Testis (tissue), 3 donors: ENCODE data around the gene LRMDA. TPM values are rescaled to one million over a fixed set of nuclear protein-coding genes. Genes with fewer than 3 reads are reported as not detected.

ENCODE experiments used
- DNase-seq: peaks from one replicate; pipeline ENCODE4 v3.0.0-alpha.2; 2019
- H3K27ac ChIP-seq, 2 donors: fragments of 200-600 bp; sonication (generic); one replicate each; pipeline ENCODE4 v1.5.1; 2019
- H3K27me3 ChIP-seq: fragments of 200-600 bp; sonication (generic); one replicate; pipeline ENCODE4 v1.5.1; 2019
- H3K36me3 ChIP-seq: fragments of 200-600 bp; sonication (generic); one replicate; pipeline ENCODE4 v1.5.1; 2017; ENCODE audit warnings: low read depth; ENCODE audit errors: missing control alignments
- H3K4me1 ChIP-seq: fragments of 200-600 bp; sonication (generic); one replicate; pipeline ENCODE4 v1.5.1; 2019
- H3K4me3 ChIP-seq, 2 donors: fragments of 200-600 bp; sonication (generic); one replicate each; pipeline ENCODE4 v1.5.1; 2017 to 2019
- H3K9me3 ChIP-seq: fragments of 200-600 bp; sonication (generic); one replicate; pipeline ENCODE4 v1.5.1; 2017
- POLR2A ChIP-seq: fragments of 450-650 bp; IDR thresholded peaks from one replicate; pipeline ENCODE4 v1.6.1; 2017; ENCODE audit warnings: antibody characterized with exemption, mild to moderate bottlenecking, moderate library complexity
- WGBS, 2 donors: methylation state at CpG; one replicate each; pipeline ENCODE4 v1.1.5; 2018; 5-methylcytosine and 5-hydroxymethylcytosine counted together
- intact Hi-C: fragments of 100-400 bp; cut with DNase I; formaldehyde crosslinking; loops from one replicate; pipeline ENCODE4 v1.15.1; 2023; ENCODE audit warnings: low total_unique reads
- polyA plus RNA-seq: library from polyadenylated mRNA; stranded (reverse); fragments of 350-450 nt; fragmentation: Illumina TruSeq; extraction: RNeasy Lipid Tissue Mini Kit (QIAGEN cat#74804); gene quantifications from one replicate; pipeline ENCODE4 v1.2.3, GENCODE V29; 2014; ENCODE audit warnings: low read depth, low replicate concordance; ENCODE audit not compliant: insufficient read depth
- total RNA-seq, 2 donors: library from RNA; depleted of rRNA; stranded (reverse); fragments of >200 nt; gene quantifications; one replicate each; pipeline ENCODE4 v1.2.3, GENCODE V29; 2016
- TF ChIP-seq, protein P1 (sequence below), 3 experiments: fragments of 450-650 bp in 2 of 3; fragments of 200-600 bp in 1 of 3; sonication (generic) in 1 of 3; IDR thresholded peaks; one replicate each; pipeline ENCODE4 v1.5.1; 2016 to 2019; ENCODE audit warnings: antibody characterized with exemption in 3 of 3, mild to moderate bottlenecking in 2 of 3, moderate library complexity in 1 of 3

LRMDA gene
- total and polyA plus RNA-seq, 3 donors from 2014 or later, result 7.6 to 13.8 (median 10.6) TPM

DNA sequence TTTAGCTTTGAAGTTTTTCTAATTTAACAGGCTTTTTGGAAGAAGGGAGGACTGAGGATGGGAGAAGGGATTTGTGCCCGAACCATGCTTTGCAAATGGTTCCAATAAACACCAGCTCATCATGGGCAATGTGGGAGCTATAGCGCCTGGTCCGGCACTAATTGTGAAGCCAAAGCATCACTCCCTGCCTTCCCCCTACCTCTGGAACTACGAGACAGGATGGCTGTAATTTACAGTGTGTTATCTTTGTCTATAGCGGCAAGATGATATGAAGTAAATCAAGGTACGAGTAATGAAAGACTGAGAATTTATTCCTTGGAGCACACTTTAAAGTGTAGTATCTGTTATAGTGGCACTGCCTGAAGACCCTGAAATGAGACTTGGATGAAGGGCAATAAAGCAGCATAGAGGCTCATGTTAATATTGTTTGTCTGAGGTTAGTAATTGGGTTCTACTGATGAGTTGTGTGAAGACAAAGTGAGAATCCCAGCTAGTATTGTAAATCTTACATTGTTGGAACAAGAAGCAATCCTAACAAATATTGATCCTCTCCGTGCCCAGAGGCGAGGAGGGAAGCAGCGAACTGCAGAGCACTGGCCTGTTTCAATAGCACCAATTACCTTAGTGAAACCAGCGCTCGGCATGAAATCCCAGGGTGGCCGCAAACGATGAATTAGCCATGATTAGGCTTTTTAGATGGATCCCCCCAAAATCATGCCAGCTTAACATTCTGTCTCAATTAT lies 507.1 kb downstream of the LRMDA start:
- Histone ChIP-seq H3K4me3 (no peak overlapping the region), H3K27ac (no peak overlapping the region), H3K27me3 (no peaks in the 10 kb centered on the region), H3K9me3 (no peaks in the 10 kb centered on the region), H3K36me3 (no peaks in the 10 kb centered on the region), H3K4me1 (no peaks in the 10 kb centered on the region)
- no peak for DNase-seq
- intact Hi-C loops, result no loop called here
- TF ChIP-seq, protein P1, sequence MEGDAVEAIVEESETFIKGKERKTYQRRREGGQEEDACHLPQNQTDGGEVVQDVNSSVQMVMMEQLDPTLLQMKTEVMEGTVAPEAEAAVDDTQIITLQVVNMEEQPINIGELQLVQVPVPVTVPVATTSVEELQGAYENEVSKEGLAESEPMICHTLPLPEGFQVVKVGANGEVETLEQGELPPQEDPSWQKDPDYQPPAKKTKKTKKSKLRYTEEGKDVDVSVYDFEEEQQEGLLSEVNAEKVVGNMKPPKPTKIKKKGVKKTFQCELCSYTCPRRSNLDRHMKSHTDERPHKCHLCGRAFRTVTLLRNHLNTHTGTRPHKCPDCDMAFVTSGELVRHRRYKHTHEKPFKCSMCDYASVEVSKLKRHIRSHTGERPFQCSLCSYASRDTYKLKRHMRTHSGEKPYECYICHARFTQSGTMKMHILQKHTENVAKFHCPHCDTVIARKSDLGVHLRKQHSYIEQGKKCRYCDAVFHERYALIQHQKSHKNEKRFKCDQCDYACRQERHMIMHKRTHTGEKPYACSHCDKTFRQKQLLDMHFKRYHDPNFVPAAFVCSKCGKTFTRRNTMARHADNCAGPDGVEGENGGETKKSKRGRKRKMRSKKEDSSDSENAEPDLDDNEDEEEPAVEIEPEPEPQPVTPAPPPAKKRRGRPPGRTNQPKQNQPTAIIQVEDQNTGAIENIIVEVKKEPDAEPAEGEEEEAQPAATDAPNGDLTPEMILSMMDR (IDR thresholded peaks at IDR 0.05), result no peak
- TF ChIP-seq POLR2A, result no peak
- WGBS, 2 donors, result 82 to 86% methylated on average over 13 of the region's 13 CpGs

DNA sequence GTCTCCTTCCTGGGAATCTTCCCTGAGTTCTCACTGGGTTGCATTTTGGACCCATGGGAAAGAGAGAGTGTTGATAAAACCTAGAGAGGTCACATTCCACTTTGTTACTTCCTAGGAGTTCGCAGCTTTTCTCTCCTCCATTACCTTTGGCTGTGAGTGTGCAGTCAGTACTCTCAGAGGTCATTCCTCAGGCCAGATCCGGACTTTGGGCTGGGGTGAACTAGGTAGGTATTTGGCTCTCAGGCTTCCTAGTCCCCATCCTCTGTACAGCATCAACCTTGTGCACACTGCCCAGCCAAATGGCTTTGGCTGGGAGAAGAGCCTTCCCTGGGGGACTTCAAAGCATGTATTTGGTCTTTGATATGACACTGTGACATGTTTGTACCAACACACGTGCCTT lies 508.1 kb downstream of the LRMDA start:
- H3K27ac ChIP-seq, result no peak overlapping the region
- TF ChIP-seq POLR2A, result no peak
- intact Hi-C loops, result no loop called here
- DNase-seq, result no peak
- H3K4me1 ChIP-seq, result no peaks in the 10 kb centered on the region
- no peaks in the 10 kb centered on the region for H3K36me3 ChIP-seq
- no peaks in the 10 kb centered on the region for H3K27me3 ChIP-seq
- 52 to 62% methylated on average over 3 of the region's 3 CpGs for WGBS, 2 donors
- no peak overlapping the region for H3K4me3 ChIP-seq
- H3K9me3 ChIP-seq, result no peaks in the 10 kb centered on the region

DNA sequence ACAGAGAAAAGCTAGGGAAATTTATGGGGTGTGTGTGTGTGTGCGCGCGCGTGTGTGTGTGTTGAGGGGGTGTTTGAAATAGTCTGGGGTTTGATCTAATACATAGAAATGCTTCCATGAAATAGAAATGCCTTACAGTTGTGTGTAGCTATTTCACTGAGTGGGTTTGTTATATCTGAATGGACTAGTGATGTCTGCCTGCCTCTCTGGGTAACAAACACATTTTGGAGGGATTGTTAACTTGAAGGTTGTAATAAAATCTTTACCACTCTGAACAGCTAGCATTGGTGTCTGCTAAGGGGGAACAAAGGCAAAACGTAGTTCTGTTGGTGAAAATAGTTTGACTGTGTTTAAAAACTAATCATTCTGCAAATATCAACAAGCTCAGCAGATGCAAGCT lies 509.3 kb downstream of the LRMDA start:
- no peak for TF ChIP-seq POLR2A
- TF ChIP-seq, protein P1 (IDR thresholded peaks at IDR 0.05), result no peak
- intact Hi-C loops, result no loop called here
- WGBS, 2 donors, result 89 to 94% methylated on average over 5 of the region's 5 CpGs

DNA sequence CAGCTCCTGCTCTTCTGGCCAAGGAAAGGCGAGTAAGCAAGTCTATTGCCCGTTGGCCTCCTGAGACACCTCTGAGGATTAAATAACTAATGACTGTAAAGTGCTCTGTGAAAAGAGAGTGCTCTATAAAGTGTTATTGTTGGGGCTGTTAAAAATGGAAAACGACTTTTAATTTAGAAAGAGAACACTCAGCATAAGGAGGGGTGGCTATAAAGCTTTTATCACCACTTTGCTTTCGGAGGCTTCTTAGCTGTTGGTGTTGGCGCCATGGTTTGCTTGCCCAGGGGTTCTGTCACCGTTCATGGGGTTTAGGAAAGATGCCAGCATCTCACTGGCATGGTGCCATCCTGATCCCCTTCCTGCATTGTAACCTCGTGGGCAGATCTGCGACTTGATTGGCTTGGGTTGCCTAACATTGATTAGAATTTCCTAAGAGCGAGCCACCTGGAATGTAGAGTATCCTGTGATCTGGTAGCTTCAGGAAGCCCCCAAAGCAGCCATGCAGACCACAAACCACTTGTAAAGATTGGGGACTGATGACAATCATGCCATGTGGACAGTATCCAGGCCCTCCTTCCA lies 509.9 kb downstream of the LRMDA start:
- no peak for TF ChIP-seq POLR2A
- Histone ChIP-seq H3K4me3 (no peak overlapping the region), H3K9me3 (no peaks in the 10 kb centered on the region), H3K4me1 (no peaks in the 10 kb centered on the region), H3K36me3 (no peaks in the 10 kb centered on the region), H3K27ac (no peak overlapping the region), H3K27me3 (no peaks in the 10 kb centered on the region)
- WGBS, 2 donors, result 75 to 80% methylated on average over 7 to 9 of the region's 9 CpGs
- intact Hi-C loops, result no loop called here
- DNase-seq, result no peak

More for the DNA sequence above, 509.3 kb downstream of the LRMDA start:
- no peaks in the 10 kb centered on the region for H3K4me1 ChIP-seq
- H3K4me3 ChIP-seq, result no peak overlapping the region
- no peak overlapping the region for H3K27ac ChIP-seq
- no peaks in the 10 kb centered on the region for H3K27me3 ChIP-seq
- no peak for DNase-seq
- H3K36me3 ChIP-seq, result no peaks in the 10 kb centered on the region
- H3K9me3 ChIP-seq, result no peaks in the 10 kb centered on the region

DNA sequence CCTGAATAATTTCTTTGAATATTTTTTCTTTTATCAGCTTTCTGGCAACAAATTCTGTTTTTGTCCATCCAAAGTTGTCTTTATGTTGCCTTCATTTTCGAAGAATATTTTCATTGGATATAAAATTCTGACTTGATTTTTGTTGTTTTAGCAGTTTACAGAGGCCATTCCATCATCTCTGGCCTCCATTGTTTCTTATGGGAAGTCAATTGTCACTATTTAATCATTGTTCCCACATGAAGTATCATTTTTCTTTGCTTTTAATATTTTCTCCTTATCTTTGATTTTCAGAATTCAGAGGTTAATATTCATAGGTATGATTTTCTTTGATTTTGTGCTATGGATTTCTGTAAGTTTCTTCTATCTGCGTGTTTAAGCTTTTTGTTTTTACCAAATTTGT lies 512.6 kb downstream of the LRMDA start:
- no peak overlapping the region for H3K4me3 ChIP-seq
- no peaks in the 10 kb centered on the region for H3K36me3 ChIP-seq
- no peaks in the 10 kb centered on the region for H3K4me1 ChIP-seq
- TF ChIP-seq, protein P1 (IDR thresholded peaks at IDR 0.05), result no peak
- no peak for TF ChIP-seq POLR2A
- WGBS, 2 donors, result 91 to 92% methylated on average over 2 of the region's 2 CpGs
- no peak overlapping the region for H3K27ac ChIP-seq
- DNase-seq, result no peak
- no peaks in the 10 kb centered on the region for H3K9me3 ChIP-seq
- H3K27me3 ChIP-seq, result no peaks in the 10 kb centered on the region
- intact Hi-C loops, result no loop called here
